Coronary artery (tissue), 2 donors: ENCODE results near the gene SLC3A2.

Experiments used
- DNase-seq: peaks from one replicate; pipeline ENCODE4 v3.0.0-alpha.2; 2017; ENCODE audit warnings: low spot score
- H3K27ac ChIP-seq, 2 donors: fragments of 200-600 bp; sonication (generic); one replicate each; pipeline ENCODE4 v1.5.1; 2016 to 2019
- H3K4me3 ChIP-seq: fragments of 200-600 bp; sonication (generic); 2 replicates; pipeline ENCODE4 v1.5.1; 2016; ENCODE audit warnings: mild to moderate bottlenecking, moderate library complexity
- TF ChIP-seq, protein P1 (sequence below): fragments of 200-600 bp; sonication (generic); IDR thresholded peaks from one replicate; pipeline ENCODE4 v1.5.1; 2019; ENCODE audit warnings: antibody characterized with exemption

Gene SLC3A2

GRCh38 chr11:62885137-62885750 is 4.5 kb downstream of the SLC3A2 start:
- DNase-seq = no peak
- no peak overlapping the region for H3K27ac ChIP-seq
- TF ChIP-seq, protein P1, sequence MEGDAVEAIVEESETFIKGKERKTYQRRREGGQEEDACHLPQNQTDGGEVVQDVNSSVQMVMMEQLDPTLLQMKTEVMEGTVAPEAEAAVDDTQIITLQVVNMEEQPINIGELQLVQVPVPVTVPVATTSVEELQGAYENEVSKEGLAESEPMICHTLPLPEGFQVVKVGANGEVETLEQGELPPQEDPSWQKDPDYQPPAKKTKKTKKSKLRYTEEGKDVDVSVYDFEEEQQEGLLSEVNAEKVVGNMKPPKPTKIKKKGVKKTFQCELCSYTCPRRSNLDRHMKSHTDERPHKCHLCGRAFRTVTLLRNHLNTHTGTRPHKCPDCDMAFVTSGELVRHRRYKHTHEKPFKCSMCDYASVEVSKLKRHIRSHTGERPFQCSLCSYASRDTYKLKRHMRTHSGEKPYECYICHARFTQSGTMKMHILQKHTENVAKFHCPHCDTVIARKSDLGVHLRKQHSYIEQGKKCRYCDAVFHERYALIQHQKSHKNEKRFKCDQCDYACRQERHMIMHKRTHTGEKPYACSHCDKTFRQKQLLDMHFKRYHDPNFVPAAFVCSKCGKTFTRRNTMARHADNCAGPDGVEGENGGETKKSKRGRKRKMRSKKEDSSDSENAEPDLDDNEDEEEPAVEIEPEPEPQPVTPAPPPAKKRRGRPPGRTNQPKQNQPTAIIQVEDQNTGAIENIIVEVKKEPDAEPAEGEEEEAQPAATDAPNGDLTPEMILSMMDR = no peak
- H3K4me3 ChIP-seq = peak overlapping the region; percentile 5

- DNase-seq = no peak
- no peak overlapping the region for H3K27ac ChIP-seq
- TF ChIP-seq, protein P1 = no peak
- H3K4me3 ChIP-seq = no peak overlapping the region
Measured at GRCh38 chr11:62888406-62888805, 7.7 kb downstream of the SLC3A2 start.

DNA sequence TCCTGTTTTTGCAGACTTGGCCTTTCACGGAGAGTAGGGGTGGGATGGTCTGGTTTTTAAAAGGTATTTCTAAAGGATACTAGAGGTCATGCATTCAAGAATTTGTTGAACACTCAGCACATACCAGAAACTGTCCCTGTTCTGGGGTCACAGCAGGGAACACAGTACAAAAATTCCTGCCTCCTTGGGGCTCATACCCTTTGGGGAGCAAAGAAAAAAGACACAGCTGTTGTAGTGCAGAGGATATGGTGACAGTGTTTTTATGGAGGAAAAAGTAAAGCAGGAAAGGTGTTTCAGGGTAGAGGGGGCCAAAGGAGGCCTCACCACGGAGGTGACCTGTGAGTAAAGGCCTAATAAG is 8.4 kb downstream of the SLC3A2 start:
- no peak overlapping the region for H3K27ac ChIP-seq
- DNase-seq = no peak
- no peak overlapping the region for H3K4me3 ChIP-seq
- TF ChIP-seq, protein P1 = no peak

GRCh38 chr11:62889484-62890437 is 9.1 kb downstream of the SLC3A2 start:
- H3K4me3 ChIP-seq = no peak overlapping the region
- H3K27ac ChIP-seq = peak overlapping the region in 1 of 2 donors; percentile 4
- TF ChIP-seq, protein P1 = no peak
- DNase-seq = no peak

- DNase-seq = no peak
- Histone ChIP-seq H3K4me3 (no peak overlapping the region), H3K27ac (no peak overlapping the region)
- TF ChIP-seq, protein P1 = no peak
Measured at GRCh38 chr11:62892077-62892922, 11.6 kb downstream of the SLC3A2 start.

DNA sequence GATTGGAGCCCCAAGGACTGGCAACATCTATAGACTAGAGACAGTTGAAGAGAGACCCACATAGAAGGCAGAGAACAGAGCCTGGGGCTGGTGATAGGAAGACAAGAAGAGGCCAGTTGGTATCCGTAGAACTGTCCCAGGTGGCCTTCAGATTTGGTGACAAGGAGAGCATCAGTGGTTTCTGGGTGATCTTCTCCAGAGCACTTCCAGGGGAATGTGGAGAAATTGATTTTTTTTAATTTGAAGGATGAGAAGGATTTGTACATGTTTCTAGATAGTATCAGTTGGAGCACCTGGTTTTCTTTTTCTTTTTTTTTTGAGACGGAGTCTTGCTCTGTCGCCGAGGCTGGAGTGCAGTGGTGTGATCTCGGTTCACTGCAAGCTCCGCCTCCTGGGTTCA is 14.8 kb downstream of the SLC3A2 start:
- TF ChIP-seq, protein P1 = no peak
- DNase-seq = no peak
- Histone ChIP-seq H3K4me3 (no peak overlapping the region), H3K27ac (no peak overlapping the region)
